K562 (cell line): ENCODE results near the gene ZCCHC24. TPM values are rescaled to one million over a fixed set of nuclear protein-coding genes. Genes with fewer than 3 reads are reported as not detected.

ENCODE experiments used
- ATAC-seq: fragments of 200-7000 bp; cut with Tn5 transposase; 3 replicates; pipeline ENCODE4 v1.9.1; 2020; ENCODE audit warnings: moderate library complexity
- BruUV-seq: library from RNA; stranded (reverse); fragments of 400-500 nt; replicated peaks from 2 replicates; lab custom pipeline; 2021; lab: Mats Ljungman, UMichigan
- CTCF ChIA-PET: fragments of 300-600 bp; formaldehyde crosslinking; extraction: SDS; loops from one replicate; lab custom pipeline; 2021; ENCODE audit warnings: low intra/inter-chr PET ratio; lab: Yijun Ruan, JAX
- POLR2A ChIA-PET: fragments of 300-600, 350-650 bp; sonication (Branson Sonifier 250); formaldehyde crosslinking; extraction: SDS; loops from one replicate; lab custom pipeline; 2021; ENCODE audit warnings: antibody characterized with exemption, inconsistent platforms; lab: Yijun Ruan, JAX
- DNase-seq, 4 experiments: peaks; one replicate each; pipeline versions ENCODE4 v3.0.0 to v3.0.0-alpha.2; 2011 to 2018; ENCODE audit warnings: low spot score in 3 of 4, mixed read lengths in 3 of 4; ENCODE audit errors: extremely low read depth in 1 of 4
- FAIRE-seq: peaks from 2 replicates; lab custom pipeline; 2011; peaks lifted over from hg19 to GRCh38; lab: Jason Lieb, UNC
- H2AFZ ChIP-seq: 2 replicates; pipeline ENCODE4 v1.6.0; 2011; ENCODE audit warnings: low read depth, low read length, control low read depth, inconsistent platforms
- H3K27ac ChIP-seq: fragments of 200-600 bp; 3 replicates; pipeline ENCODE4 v1.8.0; 2011; ENCODE audit warnings: low read depth, mild to moderate bottlenecking, control low read depth, inconsistent platforms, low read length, moderate library complexity, mixed read lengths; ENCODE audit errors: extremely low read depth
- H3K27me3 ChIP-seq, 2 experiments: fragments of 300-600 bp in 1 of 2; 2 replicates in 1 of 2; 3 replicates in 1 of 2; pipeline versions ENCODE4 v1.6.0 to v1.8.0; 2011; ENCODE audit warnings: inconsistent platforms in 2 of 2, low read length in 2 of 2, mild to moderate bottlenecking in 1 of 2, mixed read lengths in 1 of 2, moderate library complexity in 1 of 2; ENCODE audit not compliant: control insufficient read depth in 2 of 2, insufficient read depth in 2 of 2
- H3K36me3 ChIP-seq: fragments of 300-600 bp; 3 replicates; pipeline ENCODE4 v1.8.0; 2011; ENCODE audit warnings: mild to moderate bottlenecking, low read length, inconsistent platforms; ENCODE audit not compliant: control insufficient read depth, insufficient read depth
- H3K4me1 ChIP-seq, 2 experiments: fragments of 200-600 bp in 1 of 2; replicated peaks in 1 of 2; 2 replicates in 1 of 2; 3 replicates in 1 of 2; pipeline versions ENCODE4 v1.5.1 to v1.8.0; 2011; ENCODE audit warnings: inconsistent platforms in 2 of 2, low read length in 2 of 2, mild to moderate bottlenecking in 1 of 2, mixed read lengths in 1 of 2, moderate library complexity in 1 of 2; ENCODE audit not compliant: control insufficient read depth in 2 of 2, insufficient read depth in 2 of 2
- H3K4me2 ChIP-seq: 2 replicates; pipeline ENCODE4 v1.6.1; 2011; ENCODE audit warnings: low read length, control low read depth, inconsistent platforms, mixed read lengths; ENCODE audit not compliant: insufficient read depth
- H3K4me3 ChIP-seq: fragments of 200-600 bp; sonication (generic), shearing (Covaris generic); 2 replicates; pipeline ENCODE4 v1.5.1; 2016; ENCODE audit warnings: control low read depth, inconsistent platforms
- H3K79me2 ChIP-seq: fragments of 200-600 bp; 3 replicates; pipeline ENCODE4 v1.8.0; 2011; ENCODE audit warnings: low read length, inconsistent platforms; ENCODE audit not compliant: control insufficient read depth, insufficient read depth
- H3K9ac ChIP-seq, 2 experiments: 2 replicates each; pipeline versions ENCODE4 v1.6.0 to v1.6.1; 2011; ENCODE audit warnings: low read depth in 2 of 2, low read length in 2 of 2, control low read depth in 1 of 2, inconsistent platforms in 1 of 2, mild to moderate bottlenecking in 1 of 2, mixed read lengths in 1 of 2; ENCODE audit not compliant: insufficient read depth in 1 of 2
- H3K9me1 ChIP-seq: one replicate; pipeline ENCODE4 v1.6.0; 2011; ENCODE audit warnings: inconsistent platforms, mild to moderate bottlenecking, low read length, moderate library complexity; ENCODE audit not compliant: control insufficient read depth, insufficient read depth
- H3K9me3 ChIP-seq: replicated peaks from 2 replicates; pipeline ENCODE4 v1.5.1; 2011; ENCODE audit warnings: low read depth, low read length, inconsistent platforms; ENCODE audit not compliant: control insufficient read depth, insufficient read depth
- H4K20me1 ChIP-seq: replicated peaks from 2 replicates; pipeline ENCODE4 v1.6.1; 2011; ENCODE audit warnings: low read length, inconsistent platforms, mixed read lengths; ENCODE audit not compliant: control insufficient read depth, insufficient read depth
- ARID2 ChIP-seq: fragments of 450-650 bp; IDR thresholded peaks from 2 replicates; pipeline ENCODE4 v1.6.1; 2017; ENCODE audit warnings: antibody characterized with exemption, mild to moderate bottlenecking
- BCOR ChIP-seq: fragments of 450-650 bp; IDR thresholded peaks from 2 replicates; pipeline ENCODE4 v1.6.1; 2016
- CXXC5 ChIP-seq: fragments of 250-450 bp; sonication (Bioruptor Pico); IDR thresholded peaks from 2 replicates; pipeline ENCODE4 v1.8.0; 2022; ENCODE audit warnings: inconsistent platforms, mild to moderate bottlenecking, moderate library complexity
- GABPB2 ChIP-seq: fragments of 250-450 bp; sonication (Bioruptor Pico); conservative IDR thresholded peaks from 2 replicates; pipeline ENCODE4 v1.5.1; 2021; ENCODE audit warnings: mild to moderate bottlenecking
- GTF2A2 ChIP-seq: IDR thresholded peaks from 2 replicates; pipeline ENCODE4 v1.6.1; 2016; ENCODE audit warnings: mild to moderate bottlenecking, missing genetic modification characterization, missing compliant biosample characterization
- HMGN3 ChIP-seq: IDR thresholded peaks from 2 replicates; pipeline ENCODE4 v1.6.1; 2011; ENCODE audit warnings: borderline replicate concordance, low read depth, mild to moderate bottlenecking, mixed read lengths, low read length; ENCODE audit not compliant: insufficient read length; ENCODE audit errors: extremely low read depth
- IFI16 ChIP-seq: fragments of 250-450 bp; sonication (Bioruptor Pico); IDR thresholded peaks from 2 replicates; pipeline ENCODE4 v2.1.2; 2022; ENCODE audit warnings: mild to moderate bottlenecking, inconsistent platforms
- NFYB ChIP-seq: IDR thresholded peaks from 2 replicates; pipeline ENCODE4 v1.6.1; 2011; ENCODE audit warnings: mild to moderate bottlenecking, moderate library complexity; ENCODE audit not compliant: insufficient read length; ENCODE audit errors: extremely low read depth
- NR4A1 ChIP-seq, 2 experiments: fragments of 250-450 bp in 1 of 2; fragments of 450-650 bp in 1 of 2; sonication (Bioruptor Pico) in 1 of 2; IDR thresholded peaks; 2 replicates each; pipeline versions ENCODE4 v1.4.0 to v1.6.1; 2016 to 2020; ENCODE audit warnings: mild to moderate bottlenecking in 2 of 2, missing compliant biosample characterization in 1 of 2, missing genetic modification characterization in 1 of 2, moderate library complexity in 1 of 2
- POLR2AphosphoS2 ChIP-seq: IDR thresholded peaks from 2 replicates; pipeline ENCODE4 v1.6.1; 2012; ENCODE audit warnings: low read length, improper control_type of control experiment
- PURB ChIP-seq: sonication (generic); formaldehyde crosslinking; IDR thresholded peaks from 2 replicates; pipeline ENCODE4 v1.9.0; 2021; ENCODE audit warnings: low read depth, mild to moderate bottlenecking, missing genetic modification reagents
- RB1 ChIP-seq: fragments of 450-650 bp; IDR thresholded peaks from 2 replicates; pipeline ENCODE4 v1.6.1; 2017; ENCODE audit warnings: low read depth, mild to moderate bottlenecking
- RBM34 ChIP-seq: fragments of 200-400 bp; formaldehyde crosslinking; IDR thresholded peaks from 2 replicates; pipeline ENCODE4 v1.6.1; 2018; ENCODE audit warnings: low read length, borderline replicate concordance; ENCODE audit not compliant: insufficient read depth
- SP1 ChIP-seq: sonication (generic); formaldehyde crosslinking; IDR thresholded peaks from 2 replicates; pipeline ENCODE4 v1.8.1; 2022; ENCODE audit warnings: mild to moderate bottlenecking, missing genetic modification reagents
- SUPT5H ChIP-seq: fragments of 450-650 bp; IDR thresholded peaks from 2 replicates; pipeline ENCODE4 v1.6.1; 2016
- TCF7L2 ChIP-seq: fragments of 150-350 bp; IDR thresholded peaks from 2 replicates; pipeline ENCODE4 v1.6.1; 2016; ENCODE audit warnings: low read depth, mild to moderate bottlenecking, low read length, moderate library complexity
- TEAD1 ChIP-seq, 2 experiments: fragments of 450-650 bp in 1 of 2; sonication (generic) in 1 of 2; formaldehyde crosslinking; IDR thresholded peaks; 2 replicates each; pipeline versions ENCODE4 v1.4.0 to v1.8.0; 2020 to 2022; ENCODE audit warnings: mild to moderate bottlenecking in 2 of 2, missing genetic modification reagents in 1 of 2
- ZBTB7A ChIP-seq: IDR thresholded peaks from 2 replicates; pipeline ENCODE4 v1.6.1; 2011; ENCODE audit warnings: low read depth, mild to moderate bottlenecking, low read length, moderate library complexity, borderline replicate concordance; ENCODE audit not compliant: control insufficient read depth
- ZKSCAN8 ChIP-seq: fragments of 200-800 bp; sonication (Bioruptor generic); IDR thresholded peaks from 2 replicates; pipeline ENCODE4 v1.6.1; 2016; ENCODE audit warnings: missing genetic modification characterization, missing compliant biosample characterization
- ZNF253 ChIP-seq: fragments of 250-450 bp; sonication (Bioruptor Pico); conservative IDR thresholded peaks from 2 replicates; pipeline ENCODE4 v1.6.1; 2021; ENCODE audit warnings: mild to moderate bottlenecking
- ZNF311 ChIP-seq: fragments of 250-450 bp; sonication (Bioruptor Pico); IDR thresholded peaks from 2 replicates; pipeline ENCODE4 v1.4.0; 2020; ENCODE audit warnings: mild to moderate bottlenecking, moderate library complexity
- WGBS: fragments of 100-300 bp; shearing (Covaris generic); methylation state at CpG from one replicate; pipeline ENCODE4 v1.1.6; 2016; ENCODE audit warnings: low coverage, mixed read lengths; ENCODE audit not compliant: insufficient coverage; ENCODE audit errors: missing lambda C conversion rate; 5-methylcytosine and 5-hydroxymethylcytosine counted together
- in situ Hi-C: fragments of 300-500 bp; cut with MboI; formaldehyde crosslinking; loops from 4 replicates; pipeline ENCODE4 v1.15.0; 2018; ENCODE audit warnings: inconsistent platforms, mixed read lengths
- intact Hi-C: fragments of 100-400 bp; cut with micrococcal nuclease; formaldehyde crosslinking; loops from 2 replicates; pipeline ENCODE4 v1.14.2; 2022
- polyA plus RNA-seq, 8 experiments: library from polyadenylated mRNA; depleted of rRNA in 4 of 8; stranded (reverse) in 5 of 8; unstranded in 3 of 8; fragments of >200 nt; fragmentation: Nextera tagmentation in 2 of 8; fragmentation: Illumina TruSeq in 1 of 8; extraction: Ambion mirVana in 2 of 8; extraction: Trizol in 1 of 8; gene quantifications; 2 replicates each; pipeline versions ENCODE4 v1.2.1 to v1.2.3, GENCODE V29; 2011 to 2014; ENCODE audit warnings: inconsistent platforms in 1 of 8, missing spikeins in 1 of 8
- total RNA-seq, 7 experiments: library from RNA; depleted of rRNA in 6 of 7; stranded (reverse); fragments of >200 nt in 6 of 7; fragmentation: Illumina TruSeq in 2 of 7; extraction: Trizol in 2 of 7; gene quantifications; 2 replicates each; pipeline versions ENCODE4 v1.2.1 to v1.2.3, GENCODE V29; 2011 to 2021; ENCODE audit warnings: low replicate concordance in 1 of 7
- TF ChIP-seq, protein P1 (sequence below): fragments of 450-650 bp; formaldehyde crosslinking; IDR thresholded peaks from 2 replicates; pipeline ENCODE4 v1.4.0; 2022; ENCODE audit warnings: mild to moderate bottlenecking, moderate library complexity
- TF ChIP-seq, protein P2 (sequence below), 3 experiments: fragments of 200-800 bp in 1 of 3; sonication (Bioruptor generic) in 1 of 3; sonication (generic) in 1 of 3; formaldehyde crosslinking in 1 of 3; IDR thresholded peaks; 2 replicates each; pipeline versions ENCODE4 v1.6.1 to v1.8.0; 2016 to 2022; ENCODE audit warnings: mild to moderate bottlenecking in 2 of 3, missing compliant biosample characterization in 2 of 3, missing genetic modification characterization in 2 of 3, missing genetic modification reagents in 1 of 3

The ZCCHC24 gene
- total and polyA plus RNA-seq, 9 of the 15 experiments (the other 6 are each of a cell fraction or from before 2014, with no cell fraction given) = 0.84 to 11.0 (median 4.6) TPM

DNA sequence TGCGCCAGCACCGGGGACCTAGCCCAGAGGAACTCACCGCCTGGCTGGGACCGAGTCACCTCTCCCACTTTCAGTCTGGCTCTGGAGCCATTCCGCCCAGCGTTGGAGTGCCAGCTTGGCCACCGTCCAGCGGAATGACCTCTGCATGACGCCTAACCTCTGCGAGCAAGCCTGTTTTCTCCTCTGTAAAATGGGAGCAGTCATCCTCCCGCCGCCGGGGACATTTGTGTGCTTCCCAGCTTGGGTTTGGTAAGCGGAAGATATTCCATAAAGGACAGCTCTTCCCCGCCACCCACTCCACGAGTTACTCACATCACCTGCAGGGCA, 1.3 kb upstream of the ZCCHC24 start:
- Histone ChIP-seq H3K9ac (peak overlapping the region; percentile 48 to 93), H3K27ac (peak overlapping the region; percentile 56), H3K9me1 (no peaks in the 10 kb centered on the region), H3K36me3 (no peaks in the 10 kb centered on the region), H3K27me3 (no peaks in the 10 kb centered on the region), H3K79me2 (peaks cover 16% of the 10 kb centered on the region; the same call in 2 of the 3 replicates), H3K4me1 (peaks cover 36 to 46% of the 10 kb centered on the region in 2 experiments), H3K9me3 (no peaks in the 10 kb centered on the region), H3K4me2 (peak overlapping the region; percentile 93), H4K20me1 (no peaks in the 10 kb centered on the region; the same call in 1 of the 2 replicates), H3K4me3 (peak overlapping the region; percentile 59), H2AFZ (peak overlapping the region; percentile 94)
- no peak for ATAC-seq
- DNase-seq = no peak
- in situ Hi-C loops (no loop called here), intact Hi-C loops (no loop called here)
- no peak for FAIRE-seq
- CTCF ChIA-PET = no interaction called here
- BruUV-seq = no TSS peak
- POLR2A ChIA-PET = interaction anchor here (0.6 to 2.5 kb wide), 7 partner anchors 9 to 99 kb away, joined by 3 to 19 read pairs (median 4); no protein-coding TSS in a partner anchor
- WGBS = 22% methylated on average over 16 of the region's 16 CpGs
- no peak for TF ChIP-seq POLR2AphosphoS2
- no peak for TF ChIP-seq NFYB
- no peak for TF ChIP-seq ZKSCAN8 (CRISPR knock-in tag)
- no peak for TF ChIP-seq ARID2
- TF ChIP-seq NR4A1 (CRISPR knock-in tag; IDR thresholded peaks at IDR 0.05) = 0 out of 2 replicates have a peak, but pooled peaks have one; percentile 16
- no peak for TF ChIP-seq NR4A1 (tag; IDR thresholded peaks at IDR 0.05)
- TF ChIP-seq, protein P1, sequence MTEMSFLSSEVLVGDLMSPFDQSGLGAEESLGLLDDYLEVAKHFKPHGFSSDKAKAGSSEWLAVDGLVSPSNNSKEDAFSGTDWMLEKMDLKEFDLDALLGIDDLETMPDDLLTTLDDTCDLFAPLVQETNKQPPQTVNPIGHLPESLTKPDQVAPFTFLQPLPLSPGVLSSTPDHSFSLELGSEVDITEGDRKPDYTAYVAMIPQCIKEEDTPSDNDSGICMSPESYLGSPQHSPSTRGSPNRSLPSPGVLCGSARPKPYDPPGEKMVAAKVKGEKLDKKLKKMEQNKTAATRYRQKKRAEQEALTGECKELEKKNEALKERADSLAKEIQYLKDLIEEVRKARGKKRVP (CRISPR knock-in tag) = no peak
- TF ChIP-seq, protein P2, sequence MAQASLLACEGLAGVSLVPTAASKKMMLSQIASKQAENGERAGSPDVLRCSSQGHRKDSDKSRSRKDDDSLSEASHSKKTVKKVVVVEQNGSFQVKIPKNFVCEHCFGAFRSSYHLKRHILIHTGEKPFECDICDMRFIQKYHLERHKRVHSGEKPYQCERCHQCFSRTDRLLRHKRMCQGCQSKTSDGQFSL (CRISPR knock-in tag; IDR thresholded peaks at IDR 0.05) = no peak
- TF ChIP-seq, protein P2 (tag; IDR thresholded peaks at IDR 0.05) = no peak
- no peak for TF ChIP-seq IFI16 (CRISPR knock-in tag)
- no peak for TF ChIP-seq PURB (CRISPR knock-in tag)
- TF ChIP-seq ZBTB7A = no peak
- TF ChIP-seq TEAD1 (CRISPR knock-in tag; IDR thresholded peaks at IDR 0.05) = no peak
- 0 out of 2 replicates have a peak, but pooled peaks have one; percentile 32 for TF ChIP-seq RB1
- no peak for TF ChIP-seq ZNF253 (CRISPR knock-in tag)
- TF ChIP-seq SUPT5H = no peak
- TF ChIP-seq ZNF311 (CRISPR knock-in tag) = no peak
- TF ChIP-seq RBM34 = no peak
- no peak for TF ChIP-seq SP1
- peak; percentile 59 for TF ChIP-seq CXXC5 (CRISPR knock-in tag)
- TF ChIP-seq GTF2A2 (tag) = no peak
- no peak for TF ChIP-seq HMGN3
- TF ChIP-seq BCOR = peak; percentile 83
- no peak for TF ChIP-seq GABPB2
- no peak for TF ChIP-seq TCF7L2
